ENCODE results near the gene SMURF2. TPM values are rescaled to one million over a fixed set of nuclear protein-coding genes. Genes with fewer than 3 reads are reported as not detected.
A peak's percentile ranks its signal among the peaks of the same experiment; 100 is the strongest.

The SMURF2 gene
- total and polyA plus RNA-seq, 9 of the 15 experiments (the other 6 are each of a cell fraction or from before 2014, with no cell fraction given) = 3.8 to 22.0 (median 14.8) TPM

- TF ChIP-seq, protein P1, sequence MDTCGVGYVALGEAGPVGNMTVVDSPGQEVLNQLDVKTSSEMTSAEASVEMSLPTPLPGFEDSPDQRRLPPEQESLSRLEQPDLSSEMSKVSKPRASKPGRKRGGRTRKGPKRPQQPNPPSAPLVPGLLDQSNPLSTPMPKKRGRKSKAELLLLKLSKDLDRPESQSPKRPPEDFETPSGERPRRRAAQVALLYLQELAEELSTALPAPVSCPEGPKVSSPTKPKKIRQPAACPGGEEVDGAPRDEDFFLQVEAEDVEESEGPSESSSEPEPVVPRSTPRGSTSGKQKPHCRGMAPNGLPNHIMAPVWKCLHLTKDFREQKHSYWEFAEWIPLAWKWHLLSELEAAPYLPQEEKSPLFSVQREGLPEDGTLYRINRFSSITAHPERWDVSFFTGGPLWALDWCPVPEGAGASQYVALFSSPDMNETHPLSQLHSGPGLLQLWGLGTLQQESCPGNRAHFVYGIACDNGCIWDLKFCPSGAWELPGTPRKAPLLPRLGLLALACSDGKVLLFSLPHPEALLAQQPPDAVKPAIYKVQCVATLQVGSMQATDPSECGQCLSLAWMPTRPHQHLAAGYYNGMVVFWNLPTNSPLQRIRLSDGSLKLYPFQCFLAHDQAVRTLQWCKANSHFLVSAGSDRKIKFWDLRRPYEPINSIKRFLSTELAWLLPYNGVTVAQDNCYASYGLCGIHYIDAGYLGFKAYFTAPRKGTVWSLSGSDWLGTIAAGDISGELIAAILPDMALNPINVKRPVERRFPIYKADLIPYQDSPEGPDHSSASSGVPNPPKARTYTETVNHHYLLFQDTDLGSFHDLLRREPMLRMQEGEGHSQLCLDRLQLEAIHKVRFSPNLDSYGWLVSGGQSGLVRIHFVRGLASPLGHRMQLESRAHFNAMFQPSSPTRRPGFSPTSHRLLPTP (IDR thresholded peaks at IDR 0.05; ENCODE audit: borderline replicate concordance, extremely low read depth, insufficient read length) = no peak
- peak; percentile 73 to 79; a peak in 3 of 4 replicates for TF ChIP-seq FOXA3 (CRISPR knock-in tag; conservative IDR thresholded peaks at IDR 0.05 in 1 of 2, IDR thresholded peaks at IDR 0.05 in 1 of 2)
- TF ChIP-seq NCOR1 (IDR thresholded peaks at IDR 0.05) = 0 out of 2 replicates have a peak, but pooled peaks have one; percentile 7
- no peak for TF ChIP-seq NCOA4 (IDR thresholded peaks at IDR 0.05; ENCODE audit: partially characterized antibody)
- no peak for TF ChIP-seq ZFX (CRISPR knock-in tag; IDR thresholded peaks at IDR 0.05)
- TF ChIP-seq NR0B1 (IDR thresholded peaks at IDR 0.05; ENCODE audit: partially characterized antibody) = no peak
- no peak for TF ChIP-seq HCFC1 (IDR thresholded peaks at IDR 0.05; ENCODE audit: low read depth, low read length)
- TF ChIP-seq NONO (IDR thresholded peaks at IDR 0.05; ENCODE audit: low read depth in 2 of 2, low read length in 1 of 2) = peak in 1 of 2 experiments; percentile 16; a peak in 1 of 4 replicates
- no peak for TF ChIP-seq TGIF2 (CRISPR knock-in tag; IDR thresholded peaks at IDR 0.05)
- no peak for TF ChIP-seq PPARD (CRISPR knock-in tag; IDR thresholded peaks at IDR 0.05)
- no peak for TF ChIP-seq ZNF24 (IDR thresholded peaks at IDR 0.05)
- TF ChIP-seq BCL6 (CRISPR knock-in tag; IDR thresholded peaks at IDR 0.05) = no peak
- no peak for TF ChIP-seq ZNF609 (CRISPR knock-in tag; IDR thresholded peaks at IDR 0.05; ENCODE audit: borderline replicate concordance)
- TF ChIP-seq, protein P2, sequence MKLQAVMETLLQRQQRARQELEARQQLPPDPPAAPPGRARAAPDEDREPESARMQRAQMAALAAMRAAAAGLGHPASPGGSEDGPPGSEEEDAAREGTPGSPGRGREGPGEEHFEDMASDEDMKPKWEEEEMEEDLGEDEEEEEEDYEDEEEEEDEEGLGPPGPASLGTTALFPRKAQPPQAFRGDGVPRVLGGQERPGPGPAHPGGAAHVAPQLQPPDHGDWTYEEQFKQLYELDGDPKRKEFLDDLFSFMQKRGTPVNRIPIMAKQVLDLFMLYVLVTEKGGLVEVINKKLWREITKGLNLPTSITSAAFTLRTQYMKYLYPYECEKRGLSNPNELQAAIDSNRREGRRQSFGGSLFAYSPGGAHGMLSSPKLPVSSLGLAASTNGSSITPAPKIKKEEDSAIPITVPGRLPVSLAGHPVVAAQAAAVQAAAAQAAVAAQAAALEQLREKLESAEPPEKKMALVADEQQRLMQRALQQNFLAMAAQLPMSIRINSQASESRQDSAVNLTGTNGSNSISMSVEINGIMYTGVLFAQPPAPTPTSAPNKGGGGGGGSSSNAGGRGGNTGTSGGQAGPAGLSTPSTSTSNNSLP (IDR thresholded peaks at IDR 0.05; ENCODE audit: borderline replicate concordance, low read depth, low read length) = 0 out of 2 replicates have a peak, but pooled peaks have one; percentile 60
- no peak for TF ChIP-seq U2AF2 (optimal IDR thresholded peaks at IDR 0.05; ENCODE audit: low read depth, low read length)
- no peak for TF ChIP-seq NFXL1 (CRISPR knock-in tag; IDR thresholded peaks at IDR 0.05)
- TF ChIP-seq ZNF12 (CRISPR knock-in tag; IDR thresholded peaks at IDR 0.05) = no peak
These were observed 89.4 kb downstream of the SMURF2 start (continued) for GRCh38 chr17:64572682-64573154.

Data from K562 (cell line).